Bronchial epithelial cell (primary cell): ENCODE data around the gene SRSF10. TPM values are rescaled to one million over a fixed set of nuclear protein-coding genes. Genes with fewer than 3 reads are reported as not detected.

Source experiments
- DNase-seq: peaks from one replicate; pipeline ENCODE4 v3.0.0-alpha.2; 2010; ENCODE audit warnings: low read depth
- FAIRE-seq: peaks from 2 replicates; lab custom pipeline; 2011; peaks lifted over from hg19 to GRCh38; lab: Jason Lieb, UNC
- H3K27me3 ChIP-seq: 2 replicates; pipeline ENCODE4 v1.5.1; 2011; ENCODE audit warnings: low read length; ENCODE audit not compliant: control insufficient read depth, insufficient read depth
- H3K36me3 ChIP-seq: 2 replicates; pipeline ENCODE4 v1.5.1; 2011; ENCODE audit warnings: low read length; ENCODE audit not compliant: control insufficient read depth, insufficient read depth
- H3K4me3 ChIP-seq: 2 replicates; pipeline ENCODE4 v1.5.1; 2011; ENCODE audit warnings: mild to moderate bottlenecking, low read depth, low read length, control low read depth
- total RNA-seq: library from RNA; depleted of rRNA; stranded (reverse); fragments of >200 nt; gene quantifications from 2 replicates; pipeline ENCODE4 v1.2.1, GENCODE V29; 2014
- TF ChIP-seq, protein P1 (sequence below): IDR thresholded peaks from 2 replicates; pipeline ENCODE4 v1.5.1; 2011; ENCODE audit warnings: mild to moderate bottlenecking, moderate library complexity, low read length, control low read depth, inconsistent platforms; ENCODE audit not compliant: insufficient read depth, severe bottlenecking

SRSF10 gene
- 52.1 and 53.4 TPM in 2 replicates for total RNA-seq

DNA sequence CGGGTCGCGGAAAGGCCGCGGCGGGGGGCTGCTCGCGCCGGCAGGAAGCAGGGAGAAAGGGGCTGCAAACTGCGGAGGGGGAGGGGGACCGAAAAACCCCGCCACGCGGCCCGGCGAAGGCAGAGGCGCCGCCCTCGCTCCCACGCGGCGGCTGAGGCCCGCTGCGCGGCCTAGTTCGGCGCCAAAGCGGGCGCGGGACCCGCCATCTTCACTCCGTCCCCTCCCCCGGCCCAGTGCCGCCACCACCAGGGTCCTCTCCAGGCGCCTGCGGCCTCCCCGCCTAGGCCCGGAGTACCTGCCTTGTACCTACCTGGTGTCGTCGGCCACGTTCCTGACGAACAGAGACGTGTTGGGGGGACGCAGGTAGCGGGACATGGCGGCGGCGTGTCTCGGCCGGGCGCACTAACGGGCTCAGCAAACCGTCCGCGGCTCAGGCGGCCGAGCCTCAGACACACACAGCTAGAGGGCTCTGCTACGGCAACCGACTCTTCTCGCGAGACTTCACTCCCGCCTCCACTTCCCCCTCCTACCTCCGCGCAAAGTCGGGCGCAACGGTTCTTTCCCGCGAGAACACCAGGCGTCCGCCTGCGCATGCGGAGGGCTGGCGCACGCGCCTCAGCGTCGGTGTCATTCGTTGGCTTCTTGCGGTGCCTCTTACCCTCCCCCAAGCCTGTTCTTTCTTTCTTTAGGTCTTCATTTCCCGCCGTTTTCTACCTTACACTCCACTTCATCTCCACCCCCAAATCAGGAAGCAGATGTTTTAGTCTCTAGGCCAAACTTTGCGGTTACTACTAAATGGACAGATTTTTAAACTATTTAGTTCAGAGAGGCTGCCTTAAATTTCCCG, at the start of gene SRSF10:
TSS of gene SRSF10 (minus strand) at position 447 of the 847 bp plus-strand sequence. CDS start at position 375, 72 bp downstream.
- DNase-seq (peak; percentile 95), FAIRE-seq (no peak)
- Histone ChIP-seq H3K27me3 (no peaks in the 10 kb centered on the region), H3K4me3 (peak within 1 kb of the TSS; percentile 94), H3K36me3 (no peaks in the 10 kb centered on the region)
- TF ChIP-seq, protein P1, sequence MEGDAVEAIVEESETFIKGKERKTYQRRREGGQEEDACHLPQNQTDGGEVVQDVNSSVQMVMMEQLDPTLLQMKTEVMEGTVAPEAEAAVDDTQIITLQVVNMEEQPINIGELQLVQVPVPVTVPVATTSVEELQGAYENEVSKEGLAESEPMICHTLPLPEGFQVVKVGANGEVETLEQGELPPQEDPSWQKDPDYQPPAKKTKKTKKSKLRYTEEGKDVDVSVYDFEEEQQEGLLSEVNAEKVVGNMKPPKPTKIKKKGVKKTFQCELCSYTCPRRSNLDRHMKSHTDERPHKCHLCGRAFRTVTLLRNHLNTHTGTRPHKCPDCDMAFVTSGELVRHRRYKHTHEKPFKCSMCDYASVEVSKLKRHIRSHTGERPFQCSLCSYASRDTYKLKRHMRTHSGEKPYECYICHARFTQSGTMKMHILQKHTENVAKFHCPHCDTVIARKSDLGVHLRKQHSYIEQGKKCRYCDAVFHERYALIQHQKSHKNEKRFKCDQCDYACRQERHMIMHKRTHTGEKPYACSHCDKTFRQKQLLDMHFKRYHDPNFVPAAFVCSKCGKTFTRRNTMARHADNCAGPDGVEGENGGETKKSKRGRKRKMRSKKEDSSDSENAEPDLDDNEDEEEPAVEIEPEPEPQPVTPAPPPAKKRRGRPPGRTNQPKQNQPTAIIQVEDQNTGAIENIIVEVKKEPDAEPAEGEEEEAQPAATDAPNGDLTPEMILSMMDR: peak; percentile 49

DNA sequence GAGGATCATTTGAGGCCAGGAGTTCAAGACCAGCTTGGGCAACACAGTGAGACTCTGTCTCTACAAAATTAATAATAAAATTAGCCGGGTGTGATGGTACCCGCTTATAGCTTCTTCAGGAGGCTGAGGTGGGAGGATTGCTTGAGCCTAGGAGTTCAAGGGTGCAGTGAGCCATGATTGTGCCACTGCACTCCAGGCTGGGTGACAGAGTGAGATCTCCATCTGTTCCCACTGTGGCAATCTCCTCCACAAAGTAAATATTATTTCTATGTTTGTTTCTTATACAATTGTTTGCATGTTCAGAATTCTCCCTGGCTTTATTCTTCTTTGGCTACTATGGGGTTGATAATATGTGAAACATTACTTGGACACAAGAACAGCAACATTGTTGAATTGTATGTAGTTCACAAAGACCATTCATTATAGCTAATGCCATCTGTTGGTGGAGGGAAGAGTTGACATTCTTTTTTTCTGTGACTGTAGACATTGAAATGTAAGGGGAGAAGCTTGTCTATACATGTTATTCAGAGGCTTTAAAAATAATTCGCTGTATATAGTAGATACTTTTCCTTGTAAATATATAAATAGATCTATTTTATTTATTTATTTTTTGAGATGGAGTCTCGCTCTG, 47.8 kb upstream of the SRSF10 start:
- H3K4me3 ChIP-seq: no peak overlapping the region
- H3K27me3 ChIP-seq: no peaks in the 10 kb centered on the region
- DNase-seq: peak; percentile 54
- TF ChIP-seq, protein P1: peak; percentile 38
- no peaks in the 10 kb centered on the region for H3K36me3 ChIP-seq
- no peak for FAIRE-seq

DNA sequence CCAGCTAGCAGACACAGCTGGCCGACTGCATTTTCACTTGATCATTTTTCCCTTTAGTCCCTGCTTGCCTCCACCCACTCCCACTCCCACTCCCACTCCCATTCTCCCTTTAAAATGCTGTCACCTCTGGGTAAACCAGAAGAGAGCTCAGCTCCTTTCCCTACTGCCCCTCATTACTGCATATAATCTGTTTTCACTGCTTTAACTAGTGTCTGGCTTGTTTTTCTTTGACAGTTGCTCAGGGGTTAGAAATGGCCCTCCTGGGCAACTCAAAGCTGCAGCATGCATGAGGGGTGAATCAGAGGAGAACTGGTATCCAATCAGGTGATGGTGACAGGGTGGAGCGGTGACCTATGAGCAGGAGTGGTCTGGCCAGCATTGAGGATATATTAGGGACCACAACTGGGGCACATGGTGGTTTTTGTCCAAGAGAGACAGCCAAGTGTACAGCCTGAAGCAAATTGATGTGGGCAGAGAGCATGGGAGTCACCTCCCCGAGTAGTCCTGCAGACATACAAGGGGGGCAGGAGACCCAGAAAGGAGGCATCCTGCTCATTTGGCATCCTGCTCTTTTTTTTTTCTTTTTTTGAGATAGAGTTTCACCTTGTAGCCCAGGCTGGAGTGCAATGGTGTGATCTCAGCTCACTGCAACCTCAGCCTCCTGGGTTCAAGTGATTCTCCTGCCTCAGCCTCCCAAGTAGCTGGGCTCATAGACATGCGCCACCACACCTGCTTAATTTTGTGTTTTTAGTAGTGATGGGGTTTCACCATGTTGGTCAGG, 42.6 kb upstream of the SRSF10 start:
- DNase-seq: peak; percentile 80
- TF ChIP-seq, protein P1: no peak
- FAIRE-seq: no peak
- no peaks in the 10 kb centered on the region for H3K27me3 ChIP-seq
- H3K36me3 ChIP-seq: no peaks in the 10 kb centered on the region
- H3K4me3 ChIP-seq: no peak overlapping the region

DNA sequence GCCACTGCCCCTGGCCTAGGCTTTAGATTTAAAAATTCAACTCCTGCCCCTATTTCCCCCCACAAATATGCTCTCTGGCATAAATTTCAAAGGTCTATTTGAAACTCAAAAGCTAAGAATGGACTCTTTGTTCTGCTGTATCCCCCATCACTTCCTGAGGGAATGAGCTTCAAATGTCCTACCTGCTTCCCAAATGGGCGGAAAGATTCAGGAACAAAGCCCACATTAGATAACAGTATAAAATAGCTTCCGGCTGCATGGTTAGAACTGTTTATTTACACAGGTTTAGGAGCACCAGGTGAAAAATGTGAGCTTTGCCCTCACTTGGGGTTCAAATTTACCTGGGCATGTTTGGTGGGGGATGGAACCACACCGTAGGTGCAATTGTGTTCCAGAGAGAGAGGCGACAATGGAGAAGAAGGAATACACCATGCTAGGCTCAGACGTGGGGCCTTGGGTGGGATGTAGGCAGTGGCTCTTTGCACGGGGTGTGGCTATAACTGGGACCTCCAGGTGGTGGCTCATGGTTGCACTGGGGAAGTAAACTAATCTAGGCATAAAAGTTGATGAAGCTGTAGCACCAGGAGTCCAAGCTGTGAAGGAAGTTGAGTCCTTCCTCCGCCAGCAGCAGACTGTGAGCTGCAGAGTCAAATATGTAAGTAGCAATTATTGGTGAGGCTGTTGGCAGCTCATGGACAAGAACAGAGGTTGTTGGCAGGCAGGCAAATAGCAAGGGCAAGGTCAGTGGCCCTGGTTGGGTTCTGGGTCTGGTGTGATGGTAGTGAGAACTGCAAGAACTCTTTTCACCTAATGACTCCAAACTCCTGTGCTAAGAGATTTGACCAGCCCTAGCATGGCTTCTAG, 41.5 kb upstream of the SRSF10 start:
- FAIRE-seq (no peak), DNase-seq (no peak)
- TF ChIP-seq, protein P1: no peak
- no peak overlapping the region for H3K4me3 ChIP-seq
- H3K27me3 ChIP-seq: no peaks in the 10 kb centered on the region
- no peaks in the 10 kb centered on the region for H3K36me3 ChIP-seq

DNA sequence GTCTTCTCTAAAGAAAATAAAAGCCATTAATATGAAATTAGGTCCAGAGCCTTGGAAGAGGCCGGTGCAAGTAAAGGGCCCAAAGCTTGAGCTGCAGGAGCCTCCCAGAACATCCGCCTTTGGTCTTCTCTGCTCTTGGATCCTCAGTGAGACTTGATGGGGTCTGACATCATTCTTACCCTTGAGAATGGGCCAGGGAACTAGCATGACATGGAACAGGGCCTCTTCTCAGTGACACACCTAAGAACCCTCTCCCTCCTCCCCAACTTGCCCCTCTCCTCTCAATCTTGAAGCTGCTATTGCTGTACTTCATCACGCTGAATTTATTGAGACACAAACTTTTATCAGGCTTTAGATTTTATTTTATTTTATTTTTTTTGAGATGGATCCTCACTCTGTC, 40.3 kb upstream of the SRSF10 start:
- FAIRE-seq (no peak), DNase-seq (no peak)
- H3K36me3 ChIP-seq: no peaks in the 10 kb centered on the region
- H3K27me3 ChIP-seq: no peaks in the 10 kb centered on the region
- TF ChIP-seq, protein P1: no peak
- H3K4me3 ChIP-seq: no peak overlapping the region
